Stimulated activated CD4-positive, alpha-beta T cell treated with anti-CD3 and anti-CD28 coated beads, Interleukin-1b, Interleukin-23, amount 100 ng/mL, for 48 hours (primary cell): ENCODE results near the gene LFNG.
A peak's percentile ranks its signal among the peaks of the same experiment; 100 is the strongest.

Source experiments
- DNase-seq: peaks from one replicate; pipeline ENCODE4 v3.0.0-alpha.2; 2020

The LFNG gene, protein sequence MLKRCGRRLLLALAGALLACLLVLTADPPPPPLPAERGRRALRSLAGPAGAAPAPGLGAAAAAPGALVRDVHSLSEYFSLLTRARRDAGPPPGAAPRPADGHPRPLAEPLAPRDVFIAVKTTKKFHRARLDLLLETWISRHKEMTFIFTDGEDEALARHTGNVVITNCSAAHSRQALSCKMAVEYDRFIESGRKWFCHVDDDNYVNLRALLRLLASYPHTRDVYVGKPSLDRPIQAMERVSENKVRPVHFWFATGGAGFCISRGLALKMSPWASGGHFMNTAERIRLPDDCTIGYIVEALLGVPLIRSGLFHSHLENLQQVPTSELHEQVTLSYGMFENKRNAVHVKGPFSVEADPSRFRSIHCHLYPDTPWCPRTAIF

DNA sequence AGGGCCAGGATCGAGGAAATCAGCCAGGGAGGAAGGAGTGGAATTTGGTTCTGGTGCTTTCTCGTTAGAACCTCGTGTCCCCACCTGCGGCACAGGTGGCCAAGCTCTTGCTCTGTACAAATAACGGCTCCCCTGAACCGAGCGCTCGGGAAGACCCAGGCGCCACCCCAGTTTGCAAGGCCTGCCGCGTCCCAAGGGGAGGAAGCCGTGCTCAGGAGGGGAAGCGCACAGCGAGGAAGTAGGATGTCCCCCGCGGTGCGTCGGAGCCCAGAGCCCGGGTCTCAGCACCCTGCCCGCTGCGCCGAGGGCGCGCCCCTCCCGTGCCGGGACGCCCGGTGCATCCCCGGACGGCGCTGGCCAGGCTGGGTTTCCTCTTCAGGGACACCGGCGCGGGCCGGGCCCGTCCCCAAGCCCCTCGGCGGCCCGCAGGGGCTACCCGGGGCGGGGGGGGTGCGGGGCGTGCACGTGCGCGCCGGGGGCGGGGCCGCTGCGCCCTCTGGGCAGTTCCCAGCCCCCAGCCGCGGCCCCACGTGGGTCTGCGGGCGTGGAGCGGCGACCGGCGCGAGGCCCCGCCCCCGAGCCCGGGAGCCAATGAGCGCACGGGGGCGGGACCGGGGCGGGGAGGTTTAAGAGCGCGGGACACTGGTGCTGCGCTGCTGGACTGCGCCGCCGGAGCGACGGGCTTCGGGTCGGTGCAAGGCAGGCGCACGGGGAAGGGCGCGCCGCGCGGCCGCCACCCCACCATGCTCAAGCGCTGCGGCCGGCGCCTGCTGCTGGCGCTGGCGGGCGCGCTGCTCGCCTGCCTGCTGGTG lies at the start of gene LFNG:
Gene LFNG, plus strand, starts transcription at position 656 of the 812 bp plus-strand sequence. Its CDS starts 88 bp downstream, at position 744.
- peak; percentile 79 for DNase-seq

DNA sequence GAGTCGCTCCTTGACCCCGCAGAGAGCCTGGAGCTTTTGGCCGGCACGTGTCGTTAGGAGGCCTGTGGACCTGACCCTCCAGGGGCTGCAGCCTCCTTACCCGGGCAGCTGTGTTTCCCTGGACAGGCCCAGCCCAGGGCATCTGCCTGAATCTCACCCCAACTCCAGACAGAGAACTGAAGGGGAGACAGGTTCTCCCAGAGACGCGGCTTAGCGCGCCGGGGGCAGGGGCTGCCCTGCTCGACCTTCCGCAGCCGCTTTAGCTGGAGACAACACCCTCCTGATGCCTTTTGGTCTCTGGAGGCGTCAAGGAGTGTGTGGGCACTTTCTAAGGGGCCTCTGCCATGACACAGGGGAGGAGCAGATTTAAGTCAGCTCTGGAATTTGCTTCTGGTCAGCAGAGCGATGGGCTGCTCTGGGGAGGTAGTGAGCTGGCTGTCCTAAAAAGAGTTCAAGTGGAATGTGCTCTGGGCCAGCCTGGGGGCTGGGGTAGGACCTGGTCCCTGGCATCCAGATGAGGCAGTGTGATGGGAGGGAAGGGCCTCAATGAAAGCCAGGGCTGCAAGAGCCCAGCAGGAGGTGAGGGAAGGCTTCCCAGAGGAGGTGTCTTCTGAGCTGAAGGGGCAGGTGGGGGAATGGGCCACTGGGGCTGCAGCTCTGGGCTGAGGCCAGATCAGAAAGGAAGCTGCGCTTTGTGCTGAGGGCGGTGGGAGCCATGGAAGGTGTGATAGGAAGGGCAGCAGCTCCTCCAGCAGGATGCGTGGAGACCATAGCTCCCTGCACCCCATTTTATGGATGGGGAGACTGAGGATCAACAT lies 49.2 kb upstream of the LFNG start:
- DNase-seq: no peak

DNA sequence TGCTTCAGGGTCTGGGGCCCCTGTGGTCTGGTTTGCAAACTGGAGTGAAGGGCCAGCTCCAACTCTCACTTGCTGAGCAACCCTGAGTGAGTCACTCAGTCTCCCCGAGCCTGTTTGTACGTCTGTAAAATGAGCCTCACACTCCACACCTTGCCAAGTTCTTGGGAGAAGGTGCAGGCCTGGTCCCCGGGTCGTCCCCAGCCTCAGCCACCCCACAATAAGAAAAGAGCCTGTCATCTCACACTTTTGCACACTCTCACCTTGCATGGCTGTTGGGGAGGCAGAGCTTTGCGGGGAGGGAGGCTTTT lies 48.6 kb upstream of the LFNG start:
- DNase-seq: no peak

DNA sequence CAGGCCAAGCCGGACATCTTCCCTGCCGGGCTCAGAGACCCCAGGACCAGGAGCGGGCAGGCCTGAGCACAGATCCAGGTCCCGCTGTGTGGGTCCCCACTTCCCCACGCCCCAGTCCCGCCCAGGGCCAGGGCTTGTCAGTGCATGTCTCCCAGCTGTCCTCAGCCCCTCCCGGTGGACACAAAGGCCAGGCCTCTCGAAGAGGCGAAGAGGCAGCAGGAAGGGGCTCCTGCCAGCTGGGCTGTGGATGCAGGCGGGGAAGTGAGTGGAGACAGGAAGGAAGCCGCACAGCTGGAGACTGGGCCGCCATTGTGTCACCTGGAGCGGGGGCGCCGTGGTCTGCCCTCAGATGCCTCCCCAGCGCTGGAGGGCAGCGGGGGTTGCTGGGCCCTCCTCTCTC lies 48.2 kb upstream of the LFNG start:
- no peak for DNase-seq

DNA sequence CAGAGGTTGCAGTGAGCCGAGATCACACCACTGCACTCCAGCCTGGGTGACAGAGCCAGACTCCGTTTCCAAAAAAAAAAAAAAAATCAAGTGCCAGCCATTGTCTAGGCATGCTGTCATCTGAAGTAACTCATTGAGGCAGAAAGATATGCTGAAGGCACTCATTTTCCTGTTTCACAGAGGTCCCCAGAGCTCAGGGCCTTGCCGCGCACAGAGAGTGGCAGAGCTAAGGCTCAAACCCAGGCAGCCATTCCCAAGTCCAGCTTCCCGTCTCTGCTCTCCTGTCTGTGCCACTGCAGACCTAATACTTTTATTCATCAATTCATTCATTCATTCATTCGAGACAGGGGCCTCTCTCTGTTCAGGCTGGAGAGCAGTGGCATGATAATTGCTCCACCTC lies 46.8 kb upstream of the LFNG start:
- DNase-seq: no peak

DNA sequence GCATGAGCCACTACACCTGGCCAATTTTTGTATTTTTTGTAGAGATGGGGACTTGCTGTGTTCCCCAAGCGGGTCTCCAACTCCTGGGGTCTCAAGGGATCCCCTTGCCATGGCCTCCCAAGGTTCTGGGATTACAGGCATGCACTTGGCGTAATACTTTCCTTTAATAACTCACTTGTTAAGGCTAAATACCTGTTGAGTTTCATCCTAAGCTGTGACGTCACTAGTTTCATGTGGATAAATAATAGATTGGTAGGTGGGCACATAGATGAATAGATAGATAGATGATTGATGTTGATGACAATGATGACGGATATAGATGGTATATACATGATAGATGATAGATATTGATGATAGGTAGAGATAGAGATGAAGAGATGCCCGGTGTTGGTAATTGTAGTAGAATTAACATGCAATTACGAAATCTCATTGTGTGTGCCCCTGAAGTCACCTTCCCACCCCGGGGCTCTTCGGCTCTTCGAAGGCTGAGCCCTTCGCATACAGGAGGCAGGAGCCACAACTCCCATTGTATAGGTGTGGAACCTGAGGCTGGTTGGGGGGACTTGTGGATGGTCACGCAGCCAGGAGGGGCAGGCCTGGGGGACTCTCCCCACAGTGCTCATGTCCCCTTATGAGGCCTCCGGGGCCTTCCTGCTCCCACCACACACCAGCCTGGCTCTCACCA lies 45.9 kb upstream of the LFNG start:
- DNase-seq: no peak

DNA sequence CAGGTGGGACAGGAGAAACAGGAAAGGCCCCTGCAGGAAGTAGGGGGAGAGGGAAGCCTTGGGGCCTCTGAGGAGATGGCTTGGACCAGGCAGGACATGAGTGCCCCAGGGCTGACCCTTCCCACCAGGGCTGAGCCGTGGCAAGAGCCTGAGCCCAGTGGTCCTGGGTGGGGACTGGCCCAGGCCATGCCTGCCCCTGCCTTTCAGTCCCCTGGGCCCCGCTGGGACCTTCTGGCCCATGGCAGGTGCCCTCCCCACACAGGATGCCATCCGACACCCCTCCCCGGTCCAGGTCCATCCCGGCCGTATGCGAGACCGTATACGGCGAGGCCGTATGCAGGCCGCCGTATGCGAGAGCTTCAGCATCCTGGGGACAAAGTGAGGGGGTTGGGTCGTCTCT lies 45.4 kb upstream of the LFNG start:
- DNase-seq: no peak

DNA sequence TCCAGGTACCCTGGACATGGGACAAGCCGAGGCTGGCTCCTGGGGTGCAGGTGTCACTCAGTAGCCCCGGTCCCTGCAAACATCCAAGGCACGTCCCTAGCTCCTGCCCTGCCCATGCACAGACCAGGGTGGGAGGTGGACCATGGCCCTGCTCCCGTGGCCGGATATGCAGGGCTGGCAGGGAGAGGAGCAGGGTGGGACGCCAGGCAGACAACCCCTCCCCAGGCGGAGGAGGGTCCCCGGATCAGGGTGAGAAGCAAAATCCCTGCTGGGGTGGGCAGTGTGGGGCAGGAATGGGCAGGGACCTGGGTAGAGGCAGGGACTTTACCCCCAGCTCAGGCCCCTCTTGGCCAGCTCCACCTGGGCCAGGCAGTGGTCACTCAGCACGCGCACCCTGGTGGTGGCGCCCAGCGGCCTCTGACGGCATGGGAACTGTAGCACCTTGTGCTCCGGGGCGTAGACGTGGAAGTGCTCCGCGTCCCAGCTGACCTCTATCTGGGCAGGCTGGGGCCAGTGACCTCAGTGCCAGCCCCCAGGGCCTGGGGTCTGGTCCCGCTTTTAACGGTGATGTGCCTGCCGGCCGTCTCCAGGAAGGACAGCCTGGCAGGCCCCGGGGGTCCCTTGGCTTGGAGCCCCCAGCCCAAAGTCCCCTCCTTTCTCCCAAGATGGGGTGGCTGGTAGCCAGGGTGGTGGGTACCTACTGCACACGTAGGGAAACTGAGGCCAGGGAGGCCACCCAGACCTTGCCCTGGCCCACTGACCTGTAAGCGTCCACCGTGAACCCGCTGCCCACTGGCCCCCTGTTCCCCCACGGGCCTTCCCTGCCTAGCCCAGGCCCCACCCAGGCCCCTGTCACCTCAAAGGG lies 44.5 kb upstream of the LFNG start:
- no peak for DNase-seq

DNA sequence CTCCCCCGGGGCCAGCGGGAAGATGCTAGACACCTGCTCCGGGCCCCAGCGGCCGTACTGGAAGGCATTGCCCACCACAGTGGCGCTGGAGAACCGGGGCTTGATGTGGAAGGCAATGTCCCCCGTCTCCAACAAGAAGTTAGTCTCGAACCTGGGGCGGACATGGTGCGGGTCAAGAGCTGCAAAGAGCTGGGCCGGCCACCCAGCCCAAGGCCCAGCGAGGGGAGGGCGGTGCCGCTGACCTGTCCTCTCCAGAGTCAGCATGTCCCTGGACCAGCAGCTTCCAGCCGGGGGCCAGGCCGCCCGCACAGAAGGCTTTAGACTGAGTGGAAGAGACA lies 43.9 kb upstream of the LFNG start:
- no peak for DNase-seq

DNA sequence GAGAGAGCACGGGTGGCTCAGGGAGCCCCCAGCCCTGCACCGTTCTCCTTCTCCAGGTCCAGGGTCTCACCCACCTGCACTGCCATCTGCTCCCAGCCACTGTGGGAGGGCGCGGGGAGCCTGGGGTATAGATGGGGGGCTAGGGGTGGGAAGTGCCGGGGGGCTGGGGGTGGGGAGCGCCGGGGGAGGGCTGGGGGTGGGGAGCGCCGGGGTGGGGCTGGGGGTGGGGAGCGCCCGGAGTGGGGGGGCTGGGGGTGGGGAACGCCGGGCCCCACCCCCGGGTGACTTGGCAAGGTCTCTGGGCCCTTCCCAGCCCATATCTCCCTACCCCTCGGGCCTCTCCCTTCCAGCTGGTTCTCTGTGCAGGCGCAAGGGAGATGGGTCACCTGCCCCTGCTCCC lies 43.3 kb upstream of the LFNG start, which contains the start of gene GRIFIN:
Gene GRIFIN, minus strand, starts transcription at position 101 of the 400 bp plus-strand sequence. Its CDS starts 15 bp downstream, at position 86.
- DNase-seq: no peak

DNA sequence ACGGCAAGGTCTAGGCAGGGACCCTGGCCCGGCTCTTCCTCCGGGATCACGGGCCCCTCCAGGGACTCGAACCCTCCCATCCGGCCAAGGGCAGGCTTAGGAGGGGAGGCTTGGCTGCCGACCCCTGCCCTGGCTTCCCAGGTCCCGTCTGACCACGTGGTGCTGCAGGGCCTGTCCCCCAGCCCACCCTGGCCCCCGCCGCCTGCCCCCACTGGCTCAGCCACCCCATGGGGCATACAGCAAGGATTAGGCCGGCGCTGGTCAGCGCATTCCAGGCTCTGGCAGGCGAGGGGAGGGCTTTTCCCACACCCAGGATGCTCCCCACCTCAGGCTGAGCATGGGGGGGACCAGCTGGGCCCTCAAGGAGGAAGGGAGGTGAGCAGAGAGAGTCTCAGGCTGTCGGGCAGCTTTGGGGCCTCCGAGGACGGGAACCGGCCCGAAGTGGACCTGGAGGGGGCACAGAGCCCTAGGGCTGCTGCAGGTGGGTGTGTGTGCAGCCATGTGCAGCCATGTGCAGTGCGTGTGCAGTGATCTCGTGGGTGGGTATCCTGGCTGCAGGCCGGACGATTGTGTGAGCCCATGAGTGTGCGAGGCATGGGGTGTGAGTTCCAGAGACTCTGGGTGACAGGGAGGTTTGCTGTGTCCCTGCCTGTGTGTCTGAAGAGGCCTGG lies 42.7 kb upstream of the LFNG start:
- no peak for DNase-seq

DNA sequence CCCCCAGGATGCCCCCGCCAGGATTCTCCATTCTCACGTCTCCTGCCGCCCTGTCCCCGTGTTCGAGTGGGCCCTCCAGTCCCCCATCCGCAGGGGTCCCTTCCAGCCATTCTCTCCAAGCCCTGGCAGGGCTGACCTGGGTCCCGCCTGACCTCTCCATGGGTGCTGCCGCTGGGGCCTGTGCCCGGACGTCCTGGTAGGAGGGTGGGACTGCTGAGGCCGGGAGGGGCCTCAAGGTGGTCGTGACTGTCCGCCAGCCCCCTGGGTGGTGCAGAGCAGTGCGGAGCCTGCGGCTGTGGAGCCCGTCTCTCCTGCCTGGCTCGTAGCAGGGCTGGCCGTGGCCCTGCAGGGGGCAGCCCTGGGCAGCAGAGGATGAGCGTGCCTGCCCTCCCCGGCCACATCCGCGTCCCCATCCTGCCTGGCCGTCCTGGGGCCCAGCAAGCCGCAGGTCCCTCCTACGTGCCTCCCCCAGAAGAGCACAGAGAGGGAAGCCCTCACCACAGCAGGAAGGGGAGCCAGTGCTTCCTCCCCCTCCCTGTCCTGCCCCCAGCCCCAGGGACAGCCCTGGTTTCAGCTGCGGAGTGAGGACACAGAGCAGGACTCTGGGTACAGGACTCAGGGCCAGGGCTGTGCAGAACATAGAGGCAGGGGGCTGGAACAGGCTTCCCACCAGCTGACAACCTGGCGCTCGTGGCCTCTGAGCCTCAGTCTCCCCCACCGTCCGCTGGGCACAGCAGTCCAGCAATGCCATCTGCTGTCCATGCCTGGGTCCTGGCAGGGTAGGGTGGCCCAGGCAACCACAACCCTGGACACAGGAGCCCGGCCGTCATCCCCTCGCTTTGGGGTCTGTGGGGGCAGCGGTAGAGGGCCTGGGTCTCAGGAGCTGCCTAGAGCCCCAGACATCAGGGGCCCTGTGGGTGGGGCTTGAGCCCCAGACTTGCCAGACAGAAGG lies 41.9 kb upstream of the LFNG start:
- peak; percentile 47 for DNase-seq

DNA sequence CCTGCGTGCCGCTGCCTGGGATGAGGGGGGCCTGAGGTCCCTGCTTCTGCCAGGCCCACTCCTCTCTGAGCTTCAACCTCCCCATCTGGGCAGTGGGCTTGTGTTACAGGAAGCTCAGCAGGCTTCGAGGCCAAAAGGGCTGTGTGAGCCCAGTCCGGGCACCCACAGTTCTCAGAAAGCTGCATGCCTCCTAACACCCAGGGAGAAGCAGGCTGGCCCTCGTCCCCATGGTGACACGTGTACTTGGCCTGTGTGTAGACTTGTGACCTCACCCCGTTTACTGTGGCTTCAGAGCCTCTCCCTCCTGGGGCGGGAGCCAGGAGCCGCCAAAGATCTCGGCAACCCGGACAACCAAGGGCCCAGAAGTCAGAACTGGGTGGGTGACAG lies 41.2 kb upstream of the LFNG start:
- no peak for DNase-seq

DNA sequence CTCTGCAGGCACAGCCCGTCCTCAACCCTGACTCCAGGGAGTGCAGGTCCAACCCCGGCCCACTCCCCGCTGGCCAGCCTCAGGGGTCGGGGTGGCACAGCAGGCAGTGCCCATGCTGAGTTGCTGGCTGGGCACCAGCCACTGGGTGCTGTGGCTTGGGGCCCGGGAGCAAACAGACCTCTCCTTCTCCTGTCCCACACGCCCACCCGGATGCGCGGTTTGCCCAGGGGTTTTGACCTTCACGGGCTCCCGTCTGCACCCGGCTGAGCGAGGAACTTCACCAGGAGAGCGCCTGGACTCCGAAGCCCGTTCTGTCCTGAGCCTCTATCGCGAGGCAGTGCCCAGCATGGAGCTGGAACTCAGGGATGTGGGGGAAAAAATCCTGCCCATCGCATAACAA lies 40.8 kb upstream of the LFNG start:
- no peak for DNase-seq

DNA sequence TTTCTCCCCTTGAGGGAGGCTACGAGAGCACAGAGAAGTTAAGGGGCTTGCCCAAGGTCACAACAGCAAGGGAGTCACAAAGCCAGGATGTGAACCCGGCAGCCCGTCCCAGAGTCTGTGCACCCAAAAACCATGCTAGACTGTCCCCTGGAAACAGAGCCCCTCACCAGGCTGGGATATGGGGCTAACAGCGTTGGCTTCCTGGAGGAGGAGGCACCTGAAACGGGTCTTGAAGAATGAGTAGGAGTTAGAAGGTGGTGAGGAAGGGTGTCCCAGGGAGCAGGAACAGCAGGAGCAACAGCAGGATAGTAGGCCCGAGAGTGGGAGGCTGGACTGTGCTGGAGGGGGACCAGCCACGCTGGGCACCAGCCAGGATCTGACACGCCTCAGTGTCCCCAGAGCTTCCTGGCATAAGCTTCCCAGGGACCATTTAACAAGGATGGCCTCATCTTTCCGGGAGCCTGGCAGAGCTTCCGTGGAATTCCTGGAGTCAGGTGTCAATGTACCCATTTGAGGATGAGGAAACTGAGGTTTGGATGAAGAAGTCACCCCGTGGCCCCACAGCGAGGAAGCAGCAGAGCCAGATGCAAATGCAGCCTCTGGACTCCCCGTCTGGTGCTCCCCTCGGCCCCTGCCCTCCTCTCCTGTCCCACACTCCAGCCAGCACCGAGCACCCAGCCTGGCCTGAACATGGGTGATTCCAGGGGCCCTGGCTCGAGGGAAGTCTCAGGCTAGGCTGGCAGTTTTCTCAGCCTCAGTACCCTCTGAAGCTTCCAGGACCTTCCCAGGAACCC lies 40.1 kb upstream of the LFNG start:
- no peak for DNase-seq

DNA sequence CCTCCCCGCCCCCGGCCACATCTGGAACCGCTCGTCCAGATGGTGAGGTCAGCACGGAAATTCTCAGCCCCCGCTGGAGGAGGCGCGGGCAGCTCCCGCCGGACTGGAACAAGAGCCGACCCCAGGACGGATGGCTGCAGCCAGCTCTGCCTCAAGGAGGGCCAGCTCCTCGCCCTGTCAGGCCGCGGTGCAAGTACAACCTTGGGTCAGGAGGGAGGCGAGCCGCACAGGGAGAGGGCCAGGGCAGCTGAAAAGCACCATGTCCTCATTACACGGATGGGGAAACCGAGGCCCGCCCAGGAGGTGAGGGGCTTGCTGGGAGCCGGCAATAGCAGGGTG lies 39.5 kb upstream of the LFNG start:
- DNase-seq: no peak

DNA sequence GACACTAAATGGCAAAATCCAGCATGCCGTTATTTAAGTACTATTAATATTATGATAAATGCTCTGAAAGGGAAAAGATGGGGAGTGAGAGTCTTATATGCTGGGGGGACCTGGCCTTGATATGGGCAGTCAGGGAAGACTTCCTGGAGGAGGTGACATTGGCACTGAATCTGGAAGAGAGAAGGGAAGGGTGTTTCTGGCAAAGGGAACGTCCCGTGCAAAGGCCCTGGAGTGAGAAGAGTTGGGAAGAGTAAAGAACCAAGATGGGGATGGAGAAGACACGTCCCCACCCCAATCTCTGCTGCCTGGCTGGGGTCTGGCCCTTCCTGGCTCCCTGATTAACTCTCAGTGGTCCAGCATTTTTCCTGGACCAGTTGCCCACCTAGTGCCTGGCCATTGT lies 38.4 kb upstream of the LFNG start:
- DNase-seq: no peak

DNA sequence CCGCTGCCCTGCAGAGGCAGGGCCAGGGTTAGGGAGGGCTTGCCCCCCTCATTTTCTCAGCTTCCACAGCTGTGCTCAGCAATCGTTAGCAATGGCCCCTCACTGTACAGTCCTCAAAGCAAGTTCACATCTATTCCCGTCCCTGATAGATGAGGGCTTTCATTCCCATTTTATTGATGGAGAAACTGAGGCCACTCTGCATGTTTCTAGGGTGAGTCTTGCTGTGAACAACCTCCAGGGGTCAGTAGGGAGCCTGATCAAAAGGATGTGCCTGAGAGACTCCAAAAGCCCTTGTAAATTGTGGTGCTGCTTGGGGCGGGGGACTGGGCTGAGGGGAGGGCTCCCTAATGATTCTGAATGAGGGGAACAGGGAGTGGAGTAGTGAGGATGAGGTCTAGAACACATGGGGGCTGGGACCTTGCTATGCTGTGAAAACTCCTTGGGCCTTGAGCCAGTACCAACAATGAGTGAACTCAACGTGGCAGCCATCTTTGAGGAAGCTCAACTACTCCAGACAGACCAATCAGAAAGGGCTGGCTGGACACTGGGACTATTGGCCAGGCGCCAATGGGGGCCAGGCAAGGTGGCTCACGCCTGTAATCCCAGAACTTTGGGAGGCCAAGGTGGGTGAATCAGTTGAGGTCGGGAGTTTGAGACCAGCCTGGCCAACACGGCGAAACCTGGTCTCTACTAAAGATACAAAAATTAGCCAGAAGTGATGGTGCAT lies 36.7 kb upstream of the LFNG start:
- no peak for DNase-seq

DNA sequence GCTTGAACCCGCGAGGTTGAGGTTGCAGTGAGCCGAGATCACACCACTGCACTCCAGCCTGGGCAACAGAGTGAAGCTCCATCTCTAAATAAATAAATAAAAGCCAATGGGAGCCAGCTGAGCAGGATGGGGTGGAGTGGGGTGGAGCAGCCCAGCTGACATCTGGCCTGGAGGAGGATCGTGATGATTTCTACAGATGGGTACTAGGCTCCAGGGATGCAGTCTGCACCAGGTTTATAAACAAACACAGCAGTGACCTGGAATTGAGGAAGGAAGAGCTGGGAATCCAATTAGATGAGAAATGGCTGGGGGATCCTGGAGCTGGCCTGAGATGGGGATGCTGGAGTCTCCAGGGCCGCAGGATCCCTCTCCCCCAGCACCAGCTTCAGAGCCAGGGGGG lies 36.1 kb upstream of the LFNG start:
- DNase-seq: no peak
